ENCODE results near the gene ACTL8.

Gene ACTL8

GRCh38 chr1:17791055-17791390, 35.9 kb downstream of the ACTL8 start:
- H3K4me3 Mint-ChIP-seq: no peak overlapping the region
- intact Hi-C loops (cut with micrococcal nuclease): no loop called here
- H3K4me1 Mint-ChIP-seq (ENCODE audit: low read depth): no peaks in the 10 kb centered on the region
- peaks cover 13% of the 10 kb centered on the region for H3K27me3 Mint-ChIP-seq
- H3K9me3 Mint-ChIP-seq: no peaks in the 10 kb centered on the region
- H3K27ac Mint-ChIP-seq: no peak overlapping the region
- H3K36me3 Mint-ChIP-seq (ENCODE audit: low read depth): no peaks in the 10 kb centered on the region

DNA sequence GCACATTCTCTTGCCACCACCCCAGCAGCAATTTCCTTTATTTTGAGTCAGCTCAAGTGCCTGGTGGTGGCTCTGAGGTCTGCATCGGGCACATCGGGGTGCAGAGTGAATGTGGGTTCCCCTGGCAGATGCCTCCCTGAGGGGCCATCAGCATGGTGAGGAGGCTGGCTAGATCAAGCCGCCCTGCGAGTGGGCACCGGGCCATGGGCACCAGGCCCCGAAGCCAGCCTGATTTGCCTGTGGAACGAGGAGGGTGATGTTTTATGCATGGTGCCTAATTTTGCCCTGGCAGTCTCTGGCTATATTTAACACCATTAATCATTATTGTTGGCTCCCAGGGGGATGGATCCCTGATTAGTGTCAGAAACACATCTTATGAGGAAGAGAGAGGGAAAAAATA, 36.3 kb downstream of the ACTL8 start:
- no peaks in the 10 kb centered on the region for H3K9me3 Mint-ChIP-seq
- no peaks in the 10 kb centered on the region for H3K36me3 Mint-ChIP-seq (ENCODE audit: low read depth)
- H3K27ac Mint-ChIP-seq: no peak overlapping the region
- no peak overlapping the region for H3K4me3 Mint-ChIP-seq
- H3K4me1 Mint-ChIP-seq (ENCODE audit: low read depth): no peaks in the 10 kb centered on the region
- intact Hi-C loops (cut with micrococcal nuclease): no loop called here
- H3K27me3 Mint-ChIP-seq: peaks cover 15% of the 10 kb centered on the region

DNA sequence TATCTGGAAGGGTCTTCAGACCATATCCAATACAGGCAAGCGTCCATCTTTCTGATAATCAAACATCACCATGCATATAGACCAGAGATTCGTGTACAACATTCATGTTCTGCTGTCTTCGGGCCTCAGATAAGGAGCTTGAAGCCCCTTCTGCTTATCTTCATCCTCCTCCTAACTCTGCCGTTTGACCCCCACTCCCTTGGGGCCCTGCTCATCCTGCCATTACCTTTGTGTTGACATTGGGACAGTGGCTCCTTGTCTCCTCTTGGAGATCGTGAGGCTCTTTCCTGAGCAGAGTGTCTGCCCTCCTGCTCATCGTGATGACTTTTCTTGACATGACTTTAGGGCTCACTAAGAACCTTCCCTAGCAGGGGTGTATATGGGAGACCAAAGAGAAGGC, 37.3 kb downstream of the ACTL8 start:
- Mint-ChIP-seq H3K4me1 (ENCODE audit: low read depth) (peaks cover 1% of the 10 kb centered on the region), H3K4me3 (no peak overlapping the region), H3K9me3 (no peaks in the 10 kb centered on the region), H3K27ac (no peak overlapping the region), H3K36me3 (ENCODE audit: low read depth) (no peaks in the 10 kb centered on the region), H3K27me3 (peaks cover 16% of the 10 kb centered on the region)
- intact Hi-C loops (cut with micrococcal nuclease): no loop called here

- Mint-ChIP-seq H3K4me3 (no peak overlapping the region), H3K27me3 (peaks cover 22% of the 10 kb centered on the region), H3K4me1 (ENCODE audit: low read depth) (peaks cover 11% of the 10 kb centered on the region), H3K36me3 (ENCODE audit: low read depth) (no peaks in the 10 kb centered on the region), H3K27ac (no peak overlapping the region), H3K9me3 (no peaks in the 10 kb centered on the region)
- intact Hi-C loops (cut with micrococcal nuclease): no loop called here
These were observed 40.1 kb downstream of the ACTL8 start for GRCh38 chr1:17795081-17795809.

DNA sequence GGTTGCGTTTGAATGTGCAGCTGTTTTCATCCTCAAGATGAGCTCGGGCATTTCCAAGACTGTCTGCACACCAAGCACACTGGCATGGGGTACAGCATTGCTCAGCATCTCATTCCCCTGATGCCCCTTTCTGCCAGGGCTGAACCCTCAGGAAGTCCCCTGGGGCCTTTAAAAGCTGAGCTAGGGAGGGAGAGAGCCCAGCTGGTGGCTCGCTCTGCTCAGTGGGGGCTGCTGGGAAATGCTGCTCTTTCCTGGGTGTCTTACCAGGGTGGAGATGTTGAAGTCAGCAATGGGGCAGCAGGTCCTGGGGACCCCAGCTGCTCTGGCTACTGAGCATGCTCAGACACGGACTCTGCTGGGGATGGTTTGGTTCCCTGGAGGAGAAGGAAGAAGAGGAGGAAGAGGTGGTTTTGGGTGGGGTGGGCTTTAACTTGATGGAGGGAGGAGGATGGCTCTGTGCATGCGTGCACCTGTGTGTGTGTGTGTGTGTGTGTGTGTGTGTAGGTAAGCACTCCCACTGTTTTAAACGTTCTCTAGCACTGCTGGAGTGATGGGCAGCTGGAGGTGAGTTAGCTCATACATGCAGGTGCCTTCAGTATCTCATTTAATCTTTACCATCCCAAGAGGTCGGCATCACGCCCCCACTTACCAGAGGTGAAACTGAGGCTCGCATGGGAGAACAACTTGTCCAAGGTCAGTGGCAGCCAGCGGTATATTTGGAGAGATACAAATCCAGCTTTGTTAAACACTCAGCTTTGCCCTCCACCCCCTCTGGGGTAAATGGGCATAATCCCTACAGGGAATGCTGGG, 40.9 kb downstream of the ACTL8 start:
- intact Hi-C loops (cut with micrococcal nuclease): no loop called here
- Mint-ChIP-seq H3K27me3 (peaks cover 23% of the 10 kb centered on the region), H3K36me3 (ENCODE audit: low read depth) (no peaks in the 10 kb centered on the region), H3K9me3 (no peaks in the 10 kb centered on the region), H3K4me3 (no peak overlapping the region), H3K4me1 (ENCODE audit: low read depth) (peaks cover 11% of the 10 kb centered on the region), H3K27ac (no peak overlapping the region)

- Mint-ChIP-seq H3K27ac (no peak overlapping the region), H3K4me1 (ENCODE audit: low read depth) (peaks cover 11% of the 10 kb centered on the region), H3K36me3 (ENCODE audit: low read depth) (no peaks in the 10 kb centered on the region), H3K27me3 (peaks cover 28% of the 10 kb centered on the region), H3K9me3 (no peaks in the 10 kb centered on the region), H3K4me3 (no peak overlapping the region)
- intact Hi-C loops (cut with micrococcal nuclease): no loop called here
These were observed 42.3 kb downstream of the ACTL8 start for GRCh38 chr1:17797478-17797877.

- H3K27me3 Mint-ChIP-seq: peaks cover 28% of the 10 kb centered on the region
- H3K9me3 Mint-ChIP-seq: no peaks in the 10 kb centered on the region
- intact Hi-C loops (cut with micrococcal nuclease): no loop called here
- no peak overlapping the region for H3K4me3 Mint-ChIP-seq
- H3K36me3 Mint-ChIP-seq (ENCODE audit: low read depth): no peaks in the 10 kb centered on the region
- peaks cover 11% of the 10 kb centered on the region for H3K4me1 Mint-ChIP-seq (ENCODE audit: low read depth)
- no peak overlapping the region for H3K27ac Mint-ChIP-seq
These were observed 42.9 kb downstream of the ACTL8 start for GRCh38 chr1:17798011-17798410.

- Mint-ChIP-seq H3K36me3 (ENCODE audit: low read depth) (no peaks in the 10 kb centered on the region), H3K27ac (no peak overlapping the region), H3K4me1 (ENCODE audit: low read depth) (peaks cover 11% of the 10 kb centered on the region), H3K27me3 (peaks cover 23% of the 10 kb centered on the region), H3K9me3 (no peaks in the 10 kb centered on the region), H3K4me3 (no peak overlapping the region)
- intact Hi-C loops (cut with micrococcal nuclease): no loop called here
These were observed 43.8 kb downstream of the ACTL8 start for GRCh38 chr1:17798799-17799382.

DNA sequence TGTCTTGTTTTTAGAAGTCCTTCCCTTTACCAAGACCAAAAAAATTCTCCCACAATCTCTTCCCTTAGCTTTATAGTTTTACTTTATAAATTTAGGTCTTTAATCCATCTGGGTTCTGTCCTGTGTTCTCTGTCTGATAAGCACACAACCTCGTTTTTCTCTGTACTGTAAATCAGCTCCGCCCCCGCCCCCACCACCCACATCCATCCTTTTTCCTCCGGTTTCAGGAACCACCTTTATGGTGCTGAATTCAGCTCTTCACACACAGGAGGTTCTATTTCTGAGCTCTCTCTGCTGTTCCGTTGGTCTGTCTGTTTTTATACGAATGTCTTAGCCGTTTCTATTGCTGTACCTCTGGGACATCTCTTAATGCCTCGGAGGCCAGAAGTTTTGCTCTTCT, 44.5 kb downstream of the ACTL8 start:
- Mint-ChIP-seq H3K9me3 (no peaks in the 10 kb centered on the region), H3K27me3 (peaks cover 23% of the 10 kb centered on the region), H3K4me1 (ENCODE audit: low read depth) (peaks cover 11% of the 10 kb centered on the region), H3K36me3 (ENCODE audit: low read depth) (no peaks in the 10 kb centered on the region), H3K27ac (no peak overlapping the region), H3K4me3 (no peak overlapping the region)
- intact Hi-C loops (cut with micrococcal nuclease): no loop called here

GRCh38 chr1:17802164-17802563, 47.0 kb downstream of the ACTL8 start:
- Mint-ChIP-seq H3K36me3 (ENCODE audit: low read depth) (no peaks in the 10 kb centered on the region), H3K27me3 (peaks cover 16% of the 10 kb centered on the region), H3K4me3 (no peak overlapping the region), H3K9me3 (no peaks in the 10 kb centered on the region), H3K4me1 (ENCODE audit: low read depth) (peaks cover 11% of the 10 kb centered on the region), H3K27ac (no peak overlapping the region)
- intact Hi-C loops (cut with micrococcal nuclease): no loop called here

GRCh38 chr1:17802945-17803344, 47.8 kb downstream of the ACTL8 start:
- Mint-ChIP-seq H3K27me3 (peaks cover 15% of the 10 kb centered on the region), H3K4me3 (no peak overlapping the region), H3K9me3 (no peaks in the 10 kb centered on the region), H3K36me3 (ENCODE audit: low read depth) (no peaks in the 10 kb centered on the region), H3K27ac (no peak overlapping the region), H3K4me1 (ENCODE audit: low read depth) (peaks cover 5% of the 10 kb centered on the region)
- intact Hi-C loops (cut with micrococcal nuclease): no loop called here

DNA sequence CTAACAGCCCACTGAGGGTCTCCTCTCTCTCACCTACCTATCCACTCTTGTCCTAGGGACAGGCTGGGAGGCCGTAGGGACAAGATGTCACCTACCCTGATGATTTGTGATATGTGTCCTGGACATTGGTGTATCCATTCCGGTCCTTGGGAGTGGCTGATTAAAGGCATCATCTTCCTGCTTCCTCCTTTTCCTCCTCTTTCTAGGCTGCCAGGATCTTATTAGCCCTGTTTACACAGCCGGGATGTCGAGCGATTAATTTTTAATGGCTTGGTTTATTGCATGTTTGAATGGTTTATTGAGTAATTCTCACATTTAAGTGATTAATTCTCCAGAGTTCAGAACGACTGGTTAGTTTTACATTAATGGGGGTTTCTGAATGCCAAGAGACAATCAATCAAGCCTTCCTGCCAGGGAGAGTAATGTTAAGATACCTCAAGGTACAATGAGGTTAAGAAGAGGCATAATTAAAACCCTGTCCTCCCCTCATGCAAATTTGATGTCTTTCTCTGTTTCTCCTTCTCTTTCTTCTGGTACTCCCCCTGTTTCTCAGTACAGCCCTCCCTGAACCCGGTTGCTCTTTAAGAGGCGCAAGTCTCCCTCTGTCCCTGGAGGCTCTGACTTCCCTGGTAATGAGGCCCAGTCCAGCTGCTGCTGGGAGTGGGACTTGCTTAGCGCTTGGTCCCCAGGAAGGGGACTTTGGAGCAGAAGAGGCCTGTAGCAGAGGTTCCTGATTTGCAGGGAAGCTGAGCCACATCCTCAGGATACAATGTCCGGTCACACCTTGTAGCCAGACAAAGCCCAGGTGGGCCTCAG, 50.9 kb downstream of the ACTL8 start:
- H3K27me3 Mint-ChIP-seq: peaks cover 7% of the 10 kb centered on the region

DNA sequence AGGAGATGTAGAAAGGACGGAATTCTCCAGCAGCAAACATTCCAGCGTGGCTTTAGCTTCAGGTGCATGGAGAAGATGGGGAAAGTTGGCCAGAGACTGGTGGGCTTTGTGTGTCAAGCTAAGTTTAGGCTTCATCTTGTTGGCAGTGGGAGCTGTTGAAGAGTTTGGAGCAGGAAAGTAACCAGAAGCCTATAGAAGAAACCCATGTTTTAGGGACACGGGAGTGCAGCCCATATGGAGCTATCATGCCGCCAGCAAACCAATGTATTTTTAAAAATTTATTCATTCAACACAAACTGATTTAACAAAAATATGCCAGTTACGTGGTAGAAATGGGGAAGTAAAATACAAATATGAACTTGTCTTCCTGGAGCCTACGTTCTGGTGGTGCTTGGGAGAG, 53.7 kb downstream of the ACTL8 start:
- Mint-ChIP-seq H3K4me1 (ENCODE audit: low read depth) (no peaks in the 10 kb centered on the region), H3K4me3 (no peak overlapping the region), H3K27me3 (peaks cover 1% of the 10 kb centered on the region), H3K27ac (no peak overlapping the region), H3K36me3 (ENCODE audit: low read depth) (no peaks in the 10 kb centered on the region), H3K9me3 (no peaks in the 10 kb centered on the region)
- intact Hi-C loops (cut with micrococcal nuclease): no loop called here

More for the DNA sequence above, 50.9 kb downstream of the ACTL8 start:
- Mint-ChIP-seq H3K4me3 (no peak overlapping the region), H3K4me1 (ENCODE audit: low read depth) (no peaks in the 10 kb centered on the region), H3K9me3 (no peaks in the 10 kb centered on the region), H3K27ac (no peak overlapping the region), H3K36me3 (ENCODE audit: low read depth) (no peaks in the 10 kb centered on the region)
- intact Hi-C loops (cut with micrococcal nuclease): no loop called here

DNA sequence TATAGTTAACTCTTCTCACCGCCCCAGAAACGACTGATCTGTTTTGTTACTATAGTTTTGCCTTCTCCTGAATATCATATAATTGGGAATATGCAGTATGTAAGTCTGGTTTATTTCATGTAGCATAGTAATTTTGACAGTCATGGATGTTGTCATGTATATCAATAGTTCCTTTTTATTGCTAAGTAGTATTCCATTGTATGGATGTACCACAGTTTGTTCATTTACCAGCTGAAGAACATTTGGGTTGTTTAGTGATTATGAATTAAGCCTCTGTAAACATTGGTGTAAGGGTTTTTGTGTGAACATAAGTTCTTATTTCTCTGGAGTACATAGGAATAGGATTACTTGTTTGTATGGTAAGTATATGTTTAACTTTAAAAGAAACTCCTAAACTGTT, 55.5 kb downstream of the ACTL8 start:
- Mint-ChIP-seq H3K36me3 (ENCODE audit: low read depth) (no peaks in the 10 kb centered on the region), H3K27me3 (peaks cover 2% of the 10 kb centered on the region), H3K9me3 (no peaks in the 10 kb centered on the region), H3K4me3 (no peak overlapping the region), H3K4me1 (ENCODE audit: low read depth) (no peaks in the 10 kb centered on the region), H3K27ac (no peak overlapping the region)
- intact Hi-C loops (cut with micrococcal nuclease): no loop called here
